ENCODE data around the gene ANKRD63. TPM values are rescaled to one million over a fixed set of nuclear protein-coding genes. Genes with fewer than 3 reads are reported as not detected.

The ANKRD63 gene
- total RNA-seq, 1 experiment from 2014 or later, result 1.2 TPM

DNA sequence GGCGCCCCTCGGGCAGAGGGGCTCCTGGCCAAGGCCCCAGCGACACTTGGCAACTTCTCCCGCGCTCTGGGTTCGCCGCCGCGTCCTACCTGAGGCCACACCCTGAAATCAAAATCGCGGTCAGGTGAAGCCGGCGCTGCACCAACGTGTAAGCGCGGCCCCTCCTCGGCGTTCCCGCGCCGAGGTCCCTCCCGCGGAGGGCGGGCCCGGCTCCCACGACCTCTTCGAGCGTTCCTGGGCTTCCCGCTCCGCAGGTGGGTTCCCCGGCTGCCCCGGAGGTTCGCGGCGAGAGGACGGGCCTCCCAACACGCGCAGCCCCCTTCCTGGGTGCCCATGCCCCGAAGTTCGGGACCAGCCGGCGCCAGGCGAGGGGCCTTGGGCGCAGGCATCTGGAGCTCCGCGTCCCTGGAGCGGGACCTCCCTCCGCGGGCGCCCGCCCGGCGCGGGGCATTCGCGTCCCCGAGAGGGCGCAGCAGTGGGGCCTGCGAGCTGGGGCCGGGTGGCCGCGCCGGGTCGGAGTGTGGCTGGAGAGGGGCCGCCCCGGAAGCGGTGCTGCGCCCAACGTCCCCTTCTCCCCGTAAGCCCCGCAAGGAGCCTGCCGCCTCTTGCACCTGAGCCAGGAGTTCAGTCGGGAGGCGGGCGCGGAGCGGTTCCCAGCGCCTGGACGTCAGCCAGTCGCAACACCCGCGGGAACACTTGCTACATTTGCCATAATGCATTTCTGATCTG is 30.3 kb downstream of the ANKRD63 start:
- H2AFZ ChIP-seq (ENCODE audit: low read length), result peak overlapping the region; percentile 94
- H3K36me3 ChIP-seq (ENCODE audit: low read depth, low read length), result no peaks in the 10 kb centered on the region
- no peak overlapping the region for H3K27ac ChIP-seq (ENCODE audit: low read length)
- peak overlapping the region; percentile 99 for H3K4me2 ChIP-seq (ENCODE audit: low read length)
- peaks cover 17% of the 10 kb centered on the region for H3K79me2 ChIP-seq (ENCODE audit: low read length)
- no peaks in the 10 kb centered on the region for H3K9me3 ChIP-seq (ENCODE audit: low read length)
- ChIA-PET POLR2A (ENCODE audit: unreplicated experiment) (no interaction called here), CTCF (no interaction called here)
- no peaks in the 10 kb centered on the region for H3K9me2 ChIP-seq (replicated peaks; ENCODE audit: low read length)
- ATAC-seq (peak; percentile 26), DNase-seq (peak; percentile 72)
- BruUV-seq (replicated peaks), result no TSS peak
- H3F3A ChIP-seq (ENCODE audit: low read length, unreplicated experiment), result peaks cover 6% of the 10 kb centered on the region
- intact Hi-C loops (cut with micrococcal nuclease), result loop anchor here (2.0 kb wide), 1 partner anchor 14 kb away; no protein-coding TSS in a partner anchor
- H3K9ac ChIP-seq (ENCODE audit: low read length), result peak overlapping the region; percentile 79
- H3K4me1 ChIP-seq (ENCODE audit: insufficient read depth, low read length), result peaks cover 36% of the 10 kb centered on the region
- H3K27me3 ChIP-seq (ENCODE audit: low read length), result no peaks in the 10 kb centered on the region
- H4K20me1 ChIP-seq (ENCODE audit: low read length), result no peaks in the 10 kb centered on the region
- H3K4me3 ChIP-seq (ENCODE audit: low read length), result peak overlapping the region; percentile 87
- no peak for TF ChIP-seq EZH2 (IDR thresholded peaks at IDR 0.05; ENCODE audit: low read length, unreplicated experiment)
- TF ChIP-seq, protein P1, sequence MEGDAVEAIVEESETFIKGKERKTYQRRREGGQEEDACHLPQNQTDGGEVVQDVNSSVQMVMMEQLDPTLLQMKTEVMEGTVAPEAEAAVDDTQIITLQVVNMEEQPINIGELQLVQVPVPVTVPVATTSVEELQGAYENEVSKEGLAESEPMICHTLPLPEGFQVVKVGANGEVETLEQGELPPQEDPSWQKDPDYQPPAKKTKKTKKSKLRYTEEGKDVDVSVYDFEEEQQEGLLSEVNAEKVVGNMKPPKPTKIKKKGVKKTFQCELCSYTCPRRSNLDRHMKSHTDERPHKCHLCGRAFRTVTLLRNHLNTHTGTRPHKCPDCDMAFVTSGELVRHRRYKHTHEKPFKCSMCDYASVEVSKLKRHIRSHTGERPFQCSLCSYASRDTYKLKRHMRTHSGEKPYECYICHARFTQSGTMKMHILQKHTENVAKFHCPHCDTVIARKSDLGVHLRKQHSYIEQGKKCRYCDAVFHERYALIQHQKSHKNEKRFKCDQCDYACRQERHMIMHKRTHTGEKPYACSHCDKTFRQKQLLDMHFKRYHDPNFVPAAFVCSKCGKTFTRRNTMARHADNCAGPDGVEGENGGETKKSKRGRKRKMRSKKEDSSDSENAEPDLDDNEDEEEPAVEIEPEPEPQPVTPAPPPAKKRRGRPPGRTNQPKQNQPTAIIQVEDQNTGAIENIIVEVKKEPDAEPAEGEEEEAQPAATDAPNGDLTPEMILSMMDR (conservative IDR thresholded peaks at IDR 0.05; ENCODE audit: low read depth, low read length), result 0 out of 2 replicates have a peak, but pooled peaks have one; percentile 21

DNA sequence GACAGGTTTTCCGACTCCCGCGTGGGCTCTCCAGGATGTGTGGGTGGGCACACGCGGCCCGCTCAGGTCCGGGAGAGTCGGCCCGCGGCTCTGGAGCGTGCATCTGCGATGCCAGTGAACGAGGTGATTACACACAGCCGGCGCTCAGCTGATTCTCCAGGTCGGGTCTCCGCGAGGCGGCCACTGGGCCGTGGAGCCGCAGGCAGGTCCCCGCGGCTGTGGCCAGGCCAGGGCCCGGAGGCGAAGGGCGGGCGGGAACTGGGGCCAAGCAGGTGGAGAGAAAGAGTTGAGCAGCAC is 30.8 kb downstream of the ANKRD63 start:
- BruUV-seq (replicated peaks), result no TSS peak
- POLR2A ChIA-PET (ENCODE audit: unreplicated experiment), result no interaction called here
- no peak for ATAC-seq
- H3K79me2 ChIP-seq (ENCODE audit: low read length), result peaks cover 17% of the 10 kb centered on the region
- no peak for DNase-seq
- H4K20me1 ChIP-seq (ENCODE audit: low read length), result no peaks in the 10 kb centered on the region
- H3K4me2 ChIP-seq (ENCODE audit: low read length), result peak overlapping the region; percentile 99
- peak overlapping the region; percentile 94 for H2AFZ ChIP-seq (ENCODE audit: low read length)
- H3K27me3 ChIP-seq (ENCODE audit: low read length), result no peaks in the 10 kb centered on the region
- H3K9me2 ChIP-seq (replicated peaks; ENCODE audit: low read length), result no peaks in the 10 kb centered on the region
- no peaks in the 10 kb centered on the region for H3K9me3 ChIP-seq (ENCODE audit: low read length)
- H3K4me1 ChIP-seq (ENCODE audit: insufficient read depth, low read length), result peaks cover 36% of the 10 kb centered on the region
- intact Hi-C loops (cut with micrococcal nuclease), result loop anchor here (2.0 kb wide), 1 partner anchor 15 kb away; no protein-coding TSS in a partner anchor
- no peaks in the 10 kb centered on the region for H3K36me3 ChIP-seq (ENCODE audit: low read depth, low read length)
- peak overlapping the region; percentile 87 for H3K4me3 ChIP-seq (ENCODE audit: low read length)
- H3K27ac ChIP-seq (ENCODE audit: low read length), result no peak overlapping the region
- CTCF ChIA-PET, result no interaction called here
- TF ChIP-seq, protein P1 (conservative IDR thresholded peaks at IDR 0.05; ENCODE audit: low read depth, low read length), result no peak
- TF ChIP-seq EZH2 (IDR thresholded peaks at IDR 0.05; ENCODE audit: low read length, unreplicated experiment) (no peak), EZH2phosphoT487 (IDR thresholded peaks at IDR 0.05; ENCODE audit: borderline replicate concordance, low read length) (no peak)
- H3K9ac ChIP-seq (ENCODE audit: low read length), result peak overlapping the region; percentile 79
- H3F3A ChIP-seq (ENCODE audit: low read length, unreplicated experiment), result peaks cover 6% of the 10 kb centered on the region

DNA sequence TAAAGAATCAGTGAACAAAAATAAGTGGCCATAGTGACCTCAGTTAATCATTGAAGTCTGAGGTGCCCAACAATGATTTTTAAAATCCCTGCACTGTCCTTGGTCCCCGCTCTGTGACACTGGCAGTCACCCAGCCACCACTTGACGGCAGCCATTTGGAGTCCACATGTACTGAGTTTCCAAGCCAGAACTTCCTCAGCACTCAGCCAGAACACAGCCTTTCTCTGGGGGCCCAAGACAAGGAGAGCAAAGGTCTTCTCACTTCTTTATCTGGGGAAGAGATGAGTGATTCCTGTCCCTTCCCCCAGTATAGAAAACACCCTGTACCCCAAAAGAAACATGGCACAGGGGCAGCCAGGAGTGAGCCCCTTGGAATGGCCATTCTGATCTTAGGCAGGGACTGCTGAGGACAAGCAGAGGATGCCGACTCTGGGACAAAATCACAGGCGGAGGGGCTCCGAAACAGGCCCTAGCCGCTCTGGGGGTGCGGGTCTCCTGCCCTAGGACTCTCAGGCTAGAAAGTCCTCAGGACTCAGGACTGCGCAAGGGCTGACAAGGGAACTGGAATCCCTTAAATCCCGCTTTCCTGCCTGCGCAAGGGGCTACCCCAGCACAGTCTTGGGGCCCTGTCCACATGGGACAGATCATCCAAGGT is 31.3 kb downstream of the ANKRD63 start:
- H2AFZ ChIP-seq (ENCODE audit: low read length), result peak overlapping the region; percentile 94
- no peaks in the 10 kb centered on the region for H3K27me3 ChIP-seq (ENCODE audit: low read length)
- DNase-seq (no peak), ATAC-seq (no peak)
- peak overlapping the region; percentile 87; the same call in 1 of the 2 replicates for H3K4me3 ChIP-seq (ENCODE audit: low read length)
- H4K20me1 ChIP-seq (ENCODE audit: low read length), result no peaks in the 10 kb centered on the region
- H3K4me1 ChIP-seq (ENCODE audit: insufficient read depth, low read length), result peaks cover 36% of the 10 kb centered on the region
- intact Hi-C loops (cut with micrococcal nuclease), result loop anchor here (2.0 kb wide), 1 partner anchor 15 kb away; no protein-coding TSS in a partner anchor
- ChIA-PET POLR2A (ENCODE audit: unreplicated experiment) (no interaction called here), CTCF (no interaction called here)
- peaks cover 6% of the 10 kb centered on the region for H3F3A ChIP-seq (ENCODE audit: low read length, unreplicated experiment)
- H3K9ac ChIP-seq (ENCODE audit: low read length), result peak overlapping the region; percentile 79; the same call in 1 of the 2 replicates
- no peak overlapping the region for H3K27ac ChIP-seq (ENCODE audit: low read length)
- peak overlapping the region; percentile 99 for H3K4me2 ChIP-seq (ENCODE audit: low read length)
- TF ChIP-seq EZH2phosphoT487 (IDR thresholded peaks at IDR 0.05; ENCODE audit: borderline replicate concordance, low read length), result no peak
- no peak for TF ChIP-seq EZH2 (IDR thresholded peaks at IDR 0.05; ENCODE audit: low read length, unreplicated experiment)
- TF ChIP-seq, protein P1 (conservative IDR thresholded peaks at IDR 0.05; ENCODE audit: low read depth, low read length), result no peak
- H3K79me2 ChIP-seq (ENCODE audit: low read length), result peaks cover 17% of the 10 kb centered on the region
- BruUV-seq (replicated peaks), result TSS peak; percentile 30
- no peaks in the 10 kb centered on the region for H3K9me2 ChIP-seq (replicated peaks; ENCODE audit: low read length)
- H3K9me3 ChIP-seq (ENCODE audit: low read length), result no peaks in the 10 kb centered on the region
- H3K36me3 ChIP-seq (ENCODE audit: low read depth, low read length), result no peaks in the 10 kb centered on the region
